Activated T-helper 17 cell treated with anti-CD3 and anti-CD28 coated beads, Interleukin-2, amount 50 U/mL, for 72 hours (primary cell): ENCODE results near the gene SSH2. TPM values are rescaled to one million over a fixed set of nuclear protein-coding genes. Genes with fewer than 3 reads are reported as not detected.
"Not testable (repeated sequence)": the region's sequence is repeated elsewhere in the genome, so short reads cannot be mapped to it uniquely, and the experiment has no call there.

Experiments
- ATAC-seq: fragments of 150-1000 bp; cut with Tn5 transposase; replicated peaks from 2 replicates; pipeline ENCODE4 v1.10.0; 2021; ENCODE audit warnings: mild to moderate bottlenecking, moderate library complexity
- H3K27ac Mint-ChIP-seq: one replicate; pipeline ENCODE4 v1.8.0; 2022; ENCODE audit warnings: mixed read lengths
- H3K27me3 Mint-ChIP-seq: one replicate; pipeline ENCODE4 v1.8.0; 2022; ENCODE audit warnings: mixed read lengths
- H3K36me3 Mint-ChIP-seq: one replicate; pipeline ENCODE4 v1.8.0; 2022; ENCODE audit warnings: low read depth, mild to moderate bottlenecking, mixed read lengths
- H3K4me1 Mint-ChIP-seq: one replicate; pipeline ENCODE4 v1.8.0; 2022; ENCODE audit warnings: mixed read lengths
- H3K4me3 Mint-ChIP-seq: one replicate; pipeline ENCODE4 v1.8.0; 2022; ENCODE audit warnings: mild to moderate bottlenecking, mixed read lengths
- H3K9me3 Mint-ChIP-seq: one replicate; pipeline ENCODE4 v1.8.0; 2022; ENCODE audit warnings: mixed read lengths
- total RNA-seq, 2 donors: library from RNA; stranded (reverse); gene quantifications; one replicate each; pipeline ENCODE4 v1.2.3, GENCODE V29; 2022

The SSH2 gene
- total RNA-seq, 2 donors from 2014 or later: 49.7 to 50.0 TPM

DNA sequence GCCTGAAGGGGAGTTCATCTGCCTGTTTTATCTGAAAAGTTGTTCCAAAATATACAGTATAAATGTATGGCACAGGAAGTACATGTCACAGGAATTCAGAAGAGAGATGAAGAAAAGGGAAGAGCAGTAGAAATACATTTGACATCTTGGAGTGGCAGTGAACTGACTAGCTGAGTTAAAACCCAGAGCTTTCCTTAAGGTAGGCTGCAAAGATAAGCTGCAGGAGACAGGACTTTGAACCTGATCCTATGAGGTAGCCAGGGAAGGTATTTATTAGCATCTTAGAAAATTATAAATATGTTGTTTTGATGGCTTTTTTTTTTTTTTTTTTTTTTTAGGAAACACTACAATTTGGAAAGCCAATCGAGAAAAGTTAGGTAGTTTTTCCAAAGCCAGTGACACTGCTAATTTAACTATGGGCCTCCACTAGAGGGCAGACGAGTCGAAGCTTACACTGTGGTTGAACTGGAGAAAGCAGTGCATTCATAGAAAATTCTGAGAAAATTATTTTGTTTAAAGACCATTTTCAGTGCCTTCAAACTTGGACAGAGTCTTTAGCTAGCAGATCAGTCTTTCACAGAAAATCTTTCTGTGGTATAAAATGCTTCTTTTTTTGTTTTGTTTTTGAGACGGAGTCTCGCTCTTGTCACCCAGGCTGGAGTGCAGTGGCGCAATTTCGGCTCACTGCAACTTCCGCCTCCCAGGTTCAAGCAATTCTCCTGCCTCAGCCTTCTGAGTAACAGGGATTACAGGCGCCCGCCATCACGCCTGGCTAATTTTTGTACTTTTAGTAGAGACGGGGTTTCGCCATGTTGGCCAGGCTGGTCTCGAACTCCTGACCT lies 122.3 kb downstream of the SSH2 start:
- H3K27me3 Mint-ChIP-seq: no peaks in the 10 kb centered on the region
- H3K36me3 Mint-ChIP-seq: no peaks in the 10 kb centered on the region
- no peak overlapping the region for H3K27ac Mint-ChIP-seq
- H3K9me3 Mint-ChIP-seq: no peaks in the 10 kb centered on the region
- H3K4me1 Mint-ChIP-seq: peaks cover 10% of the 10 kb centered on the region
- no peak overlapping the region for H3K4me3 Mint-ChIP-seq
- ATAC-seq: peak; percentile 77

DNA sequence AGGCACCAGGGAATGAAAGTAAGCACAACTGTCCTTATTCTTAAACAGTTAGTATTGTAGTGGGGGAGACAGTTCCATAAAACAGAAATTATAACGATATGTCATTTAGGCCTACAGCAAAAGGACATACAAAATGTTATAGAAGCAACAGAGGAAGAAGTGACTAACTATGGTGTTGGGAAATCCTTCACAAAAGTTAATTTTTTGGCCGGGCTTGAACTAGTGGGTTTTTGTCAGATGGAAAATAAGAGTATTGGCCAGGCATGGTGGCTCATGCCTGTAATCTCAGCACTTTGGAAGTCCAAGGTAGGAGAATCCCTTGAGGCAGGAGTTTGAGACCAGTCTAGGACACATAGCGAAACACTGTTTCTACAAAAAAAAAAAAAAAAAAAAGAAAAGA lies 127.8 kb downstream of the SSH2 start:
- H3K4me1 Mint-ChIP-seq: no peaks in the 10 kb centered on the region
- no peaks in the 10 kb centered on the region for H3K27me3 Mint-ChIP-seq
- H3K36me3 Mint-ChIP-seq: no peaks in the 10 kb centered on the region
- ATAC-seq: no peak
- no peak overlapping the region for H3K27ac Mint-ChIP-seq
- no peak overlapping the region for H3K4me3 Mint-ChIP-seq
- no peaks in the 10 kb centered on the region for H3K9me3 Mint-ChIP-seq

DNA sequence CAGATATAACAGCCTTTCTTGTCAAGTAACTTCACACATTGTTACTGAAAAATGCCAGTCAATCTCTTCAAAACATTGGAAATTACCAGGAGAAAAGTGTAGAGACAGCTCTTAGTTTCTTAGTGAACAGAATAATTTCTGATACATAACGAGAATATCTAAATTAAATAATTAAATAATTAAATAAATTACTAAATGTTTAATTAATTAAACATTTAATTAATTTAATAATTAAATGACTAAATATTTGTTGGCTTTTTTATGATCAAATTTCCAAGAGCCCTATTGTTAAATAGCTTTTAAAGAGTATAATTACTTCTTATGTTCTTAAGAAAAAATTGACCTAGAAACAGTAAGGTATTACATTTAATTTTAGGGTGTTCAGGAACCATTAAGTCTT lies 129.6 kb downstream of the SSH2 start:
- no peaks in the 10 kb centered on the region for H3K27me3 Mint-ChIP-seq
- no peak for ATAC-seq
- H3K27ac Mint-ChIP-seq: no peak overlapping the region
- no peaks in the 10 kb centered on the region for H3K36me3 Mint-ChIP-seq
- no peaks in the 10 kb centered on the region for H3K4me1 Mint-ChIP-seq
- no peaks in the 10 kb centered on the region for H3K9me3 Mint-ChIP-seq
- H3K4me3 Mint-ChIP-seq: no peak overlapping the region

DNA sequence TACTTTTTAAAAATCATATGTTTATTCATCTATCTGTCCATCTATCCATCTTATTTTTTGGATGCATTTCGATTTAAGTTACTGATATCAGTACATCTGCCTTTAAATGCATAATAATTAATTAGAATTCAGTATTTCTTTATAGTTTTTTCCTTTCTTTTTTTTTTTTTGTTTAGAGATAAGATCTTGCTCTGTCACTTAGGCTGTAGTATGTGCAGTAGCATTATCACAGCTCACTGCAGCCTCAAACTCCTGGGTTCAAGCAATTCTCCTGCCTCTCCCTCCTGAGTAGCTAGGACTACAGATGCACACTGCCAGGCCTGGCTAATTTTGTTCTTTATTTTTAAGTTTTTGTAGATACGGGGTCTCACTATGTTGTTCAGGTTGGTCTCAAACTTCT lies 133.4 kb downstream of the SSH2 start:
- Mint-ChIP-seq H3K27me3 (no peaks in the 10 kb centered on the region), H3K27ac (no peak overlapping the region), H3K9me3 (no peaks in the 10 kb centered on the region), H3K36me3 (no peaks in the 10 kb centered on the region), H3K4me1 (no peaks in the 10 kb centered on the region), H3K4me3 (no peak overlapping the region)
- no peak for ATAC-seq

DNA sequence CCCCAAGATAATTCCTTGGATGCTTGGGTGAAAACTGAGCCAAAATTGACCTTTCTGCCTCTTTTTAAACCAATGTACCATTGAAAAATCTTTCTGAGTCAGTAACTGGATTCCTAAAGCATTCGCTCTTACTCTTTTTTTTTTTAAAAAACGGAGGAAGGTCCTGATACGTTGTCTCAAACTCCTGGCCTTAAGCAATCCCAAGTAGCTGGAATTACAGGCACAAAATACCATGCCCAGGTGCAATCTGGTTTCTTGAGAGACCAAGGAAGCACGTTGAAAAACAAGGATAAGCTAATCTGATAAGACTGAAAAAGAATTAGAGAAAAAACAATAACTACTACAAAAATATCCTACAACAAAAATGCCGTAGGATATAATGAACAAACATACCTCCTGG lies 136.5 kb downstream of the SSH2 start:
- H3K36me3 Mint-ChIP-seq: no peaks in the 10 kb centered on the region
- H3K4me1 Mint-ChIP-seq: no peaks in the 10 kb centered on the region
- H3K27me3 Mint-ChIP-seq: no peaks in the 10 kb centered on the region
- ATAC-seq: no peak
- no peaks in the 10 kb centered on the region for H3K9me3 Mint-ChIP-seq
- H3K4me3 Mint-ChIP-seq: no peak overlapping the region
- no peak overlapping the region for H3K27ac Mint-ChIP-seq

DNA sequence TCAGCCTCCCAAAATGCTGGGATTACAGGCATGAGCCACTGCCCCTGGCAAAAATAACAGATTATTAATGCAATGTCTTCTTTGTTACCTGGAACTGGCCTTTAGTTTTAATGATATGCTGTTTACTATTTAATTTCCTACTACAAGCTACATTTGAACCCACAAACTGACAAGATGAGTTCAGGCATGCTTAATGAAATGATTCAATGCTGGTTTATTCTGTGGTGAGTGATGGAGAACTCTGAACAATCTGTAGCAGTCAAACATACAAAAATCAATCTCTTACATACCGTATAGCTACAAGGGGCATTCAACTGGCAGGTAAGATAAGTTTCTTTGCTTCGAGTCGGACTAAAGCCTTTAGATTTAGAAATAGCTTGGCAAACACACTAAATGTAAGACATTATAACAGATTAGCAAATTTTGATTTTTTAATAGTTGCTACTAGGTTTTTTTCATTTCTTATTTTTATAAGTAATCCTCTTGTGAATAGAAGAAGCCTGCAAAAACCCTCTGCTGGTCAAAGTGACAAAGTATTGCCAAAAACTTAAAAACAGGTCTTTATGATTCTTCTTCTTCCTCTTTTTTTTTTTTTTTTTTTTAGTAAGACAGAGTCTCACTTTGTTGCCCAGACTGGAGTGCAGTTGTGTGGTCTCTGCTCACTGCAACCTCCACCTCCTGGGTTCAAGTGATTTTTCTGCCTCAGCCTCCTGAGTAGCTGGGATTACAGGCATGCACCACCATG lies 138.5 kb downstream of the SSH2 start:
- Mint-ChIP-seq H3K4me1 (no peaks in the 10 kb centered on the region), H3K27me3 (no peaks in the 10 kb centered on the region), H3K27ac (no peak overlapping the region), H3K4me3 (no peak overlapping the region), H3K9me3 (no peaks in the 10 kb centered on the region), H3K36me3 (no peaks in the 10 kb centered on the region)
- no peak for ATAC-seq

GRCh38 chr17:29789196-29790170 lies 140.5 kb downstream of the SSH2 start:
- no peaks in the 10 kb centered on the region for H3K4me1 Mint-ChIP-seq
- no peak for ATAC-seq
- H3K9me3 Mint-ChIP-seq: no peaks in the 10 kb centered on the region
- peak overlapping the region; percentile 4 for H3K27ac Mint-ChIP-seq
- no peaks in the 10 kb centered on the region for H3K27me3 Mint-ChIP-seq
- no peaks in the 10 kb centered on the region for H3K36me3 Mint-ChIP-seq
- H3K4me3 Mint-ChIP-seq: no peak overlapping the region

- H3K27ac Mint-ChIP-seq: no peak overlapping the region
- no peaks in the 10 kb centered on the region for H3K9me3 Mint-ChIP-seq
- H3K36me3 Mint-ChIP-seq: no peaks in the 10 kb centered on the region
- no peaks in the 10 kb centered on the region for H3K4me1 Mint-ChIP-seq
- H3K27me3 Mint-ChIP-seq: no peaks in the 10 kb centered on the region
- ATAC-seq: no peak
- no peak overlapping the region for H3K4me3 Mint-ChIP-seq
Measured at GRCh38 chr17:29787995-29788394, 142.0 kb downstream of the SSH2 start.

GRCh38 chr17:29782917-29783316 lies 147.1 kb downstream of the SSH2 start:
- H3K4me3 Mint-ChIP-seq: no peak overlapping the region

DNA sequence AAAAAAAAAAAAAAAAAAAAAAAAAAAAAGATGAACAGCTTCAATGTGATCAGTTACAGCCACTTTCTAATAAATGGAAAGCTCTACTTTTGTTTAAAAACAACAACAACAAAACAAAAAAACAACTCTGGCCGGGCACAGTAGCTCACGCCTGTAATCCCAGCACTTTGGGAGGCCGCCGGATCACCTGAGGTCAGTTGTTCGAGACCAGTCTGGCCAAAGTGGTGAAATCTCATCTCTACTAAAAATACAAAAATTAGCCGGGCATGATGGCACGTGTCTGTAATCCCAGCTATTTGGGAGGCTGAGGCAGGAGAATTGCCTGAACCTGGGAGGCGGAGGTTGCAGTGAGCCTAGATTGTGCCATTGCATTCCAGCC lies 150.2 kb downstream of the SSH2 start:
- not testable (repeated sequence) for H3K9me3 Mint-ChIP-seq, ATAC-seq, H3K4me3 Mint-ChIP-seq

More at GRCh38 chr17:29782917-29783316, 147.1 kb downstream of the SSH2 start:
- no peaks in the 10 kb centered on the region for H3K36me3 Mint-ChIP-seq
- no peaks in the 10 kb centered on the region for H3K9me3 Mint-ChIP-seq
- no peaks in the 10 kb centered on the region for H3K27me3 Mint-ChIP-seq
- peaks cover 5% of the 10 kb centered on the region for H3K4me1 Mint-ChIP-seq
- no peak for ATAC-seq
- H3K27ac Mint-ChIP-seq: no peak overlapping the region

GRCh38 chr17:29778956-29779811 lies 150.8 kb downstream of the SSH2 start:
- peak; percentile 99 for ATAC-seq
- Mint-ChIP-seq H3K9me3 (no peaks in the 10 kb centered on the region), H3K27ac (no peak overlapping the region), H3K36me3 (no peaks in the 10 kb centered on the region), H3K27me3 (no peaks in the 10 kb centered on the region), H3K4me1 (peaks cover 5% of the 10 kb centered on the region), H3K4me3 (no peak overlapping the region)

More for the DNA sequence above, 150.2 kb downstream of the SSH2 start:
- H3K27ac Mint-ChIP-seq, H3K27me3 Mint-ChIP-seq, H3K4me1 Mint-ChIP-seq, H3K36me3 Mint-ChIP-seq: not testable (repeated sequence)

GRCh38 chr17:29777663-29778062 lies 152.4 kb downstream of the SSH2 start:
- H3K27ac Mint-ChIP-seq: no peak overlapping the region

GRCh38 chr17:29776026-29776425 lies 154.0 kb downstream of the SSH2 start:
- Mint-ChIP-seq H3K27ac (no peak overlapping the region), H3K9me3 (no peaks in the 10 kb centered on the region), H3K27me3 (no peaks in the 10 kb centered on the region), H3K4me1 (peaks cover 5% of the 10 kb centered on the region), H3K36me3 (no peaks in the 10 kb centered on the region), H3K4me3 (no peak overlapping the region)
- ATAC-seq: no peak

More at GRCh38 chr17:29777663-29778062, 152.4 kb downstream of the SSH2 start:
- Mint-ChIP-seq H3K4me3 (no peak overlapping the region), H3K9me3 (no peaks in the 10 kb centered on the region), H3K4me1 (peaks cover 5% of the 10 kb centered on the region), H3K27me3 (no peaks in the 10 kb centered on the region), H3K36me3 (no peaks in the 10 kb centered on the region)
- ATAC-seq: no peak
